ENCODE data around the gene HOXD12.

HOXD12 gene

DNA sequence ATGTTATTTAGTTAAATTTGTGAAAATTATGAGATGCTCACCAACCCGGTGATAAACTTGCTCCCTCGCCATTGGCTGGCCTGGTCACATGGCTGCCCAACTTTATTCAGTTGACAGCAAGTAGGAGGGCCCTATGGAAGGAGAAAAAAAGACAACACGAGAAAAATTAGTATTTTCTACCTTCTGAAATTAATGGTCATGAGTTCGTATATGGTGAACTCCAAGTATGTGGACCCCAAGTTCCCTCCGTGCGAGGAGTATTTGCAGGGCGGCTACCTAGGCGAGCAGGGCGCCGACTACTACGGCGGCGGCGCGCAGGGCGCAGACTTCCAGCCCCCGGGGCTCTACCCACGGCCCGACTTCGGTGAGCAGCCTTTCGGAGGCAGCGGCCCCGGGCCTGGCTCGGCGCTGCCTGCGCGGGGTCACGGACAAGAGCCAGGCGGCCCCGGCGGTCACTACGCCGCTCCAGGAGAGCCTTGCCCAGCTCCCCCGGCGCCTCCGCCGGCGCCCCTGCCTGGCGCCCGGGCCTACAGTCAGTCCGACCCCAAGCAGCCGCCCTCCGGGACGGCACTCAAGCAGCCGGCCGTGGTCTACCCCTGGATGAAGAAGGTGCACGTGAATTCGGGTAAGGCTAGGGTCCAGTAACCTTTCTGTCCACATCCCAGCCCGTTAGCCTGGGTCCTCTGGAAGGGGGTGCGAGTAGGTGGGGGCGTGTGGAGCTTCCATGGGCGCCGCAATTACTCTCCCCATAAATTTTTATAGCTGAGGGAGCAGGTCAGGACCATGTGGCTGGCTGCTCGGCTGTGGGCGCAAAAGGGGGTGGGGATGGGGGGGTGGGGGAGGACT lies 52.1 kb downstream of the HOXD12 start, which contains the start of gene HOXD4:
HOXD4 (plus strand) TSS at position 109 of the 846 bp plus-strand sequence; CDS start at position 193, 84 bp downstream.
- DNase-seq: no peak

Measured in CD4-positive, alpha-beta T cell treated with Interleukin-1 beta for 1 hour (primary cell).